BE2C (cell line): Measurements from ENCODE around the gene NUP188.

Experiments
- DNase-seq: peaks from one replicate; pipeline ENCODE4 v3.0.0-alpha.2; 2020
- H3K27me3 ChIP-seq: fragments of 250-450 bp; sonication (Bioruptor Pico); 2 replicates; pipeline ENCODE4 v1.5.1; 2020; ENCODE audit warnings: mild to moderate bottlenecking
- H3K36me3 ChIP-seq: fragments of 250-450 bp; sonication (Bioruptor Pico); 2 replicates; pipeline ENCODE4 v1.5.1; 2020; ENCODE audit warnings: mild to moderate bottlenecking
- H3K4me1 ChIP-seq: fragments of 250-450 bp; sonication (Bioruptor Pico); 2 replicates; pipeline ENCODE4 v1.5.1; 2020
- H3K4me3 ChIP-seq: 2 replicates; pipeline ENCODE4 v1.5.1; 2011; ENCODE audit warnings: low read depth, low read length
- H3K9me3 ChIP-seq: fragments of 250-450 bp; sonication (Bioruptor Pico); 2 replicates; pipeline ENCODE4 v1.5.1; 2020
- TF ChIP-seq, protein P1 (sequence below): IDR thresholded peaks from 2 replicates; pipeline ENCODE4 v1.5.1; 2012; ENCODE audit warnings: mild to moderate bottlenecking, low read depth, low read length

NUP188 gene

DNA sequence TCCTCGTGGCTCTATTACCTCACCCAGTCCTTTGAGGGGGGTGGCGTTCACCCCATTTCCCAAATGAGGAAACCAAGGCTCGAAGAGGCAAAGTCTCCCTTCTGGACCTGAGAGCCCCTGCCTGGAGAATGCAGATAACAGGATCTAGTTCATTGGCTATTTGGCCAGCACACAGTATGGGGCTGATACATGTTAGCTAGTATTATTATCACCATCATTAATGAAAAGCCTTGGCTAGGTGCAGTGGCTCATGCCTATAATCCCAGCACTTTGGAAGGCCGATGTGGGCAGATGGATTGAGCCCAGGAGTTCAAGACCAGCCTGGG, 76.4 kb downstream of the NUP188 start:
- no peak for DNase-seq
- Histone ChIP-seq H3K27me3 (no peaks in the 10 kb centered on the region), H3K36me3 (0 out of 2 replicates have a peak, but pooled peaks cover 5% of the 10 kb centered on the region), H3K9me3 (no peaks in the 10 kb centered on the region), H3K4me3 (0 out of 2 replicates have a peak overlapping the region, but pooled peaks have one; percentile 11), H3K4me1 (peaks cover 17% of the 10 kb centered on the region)
- TF ChIP-seq, protein P1, sequence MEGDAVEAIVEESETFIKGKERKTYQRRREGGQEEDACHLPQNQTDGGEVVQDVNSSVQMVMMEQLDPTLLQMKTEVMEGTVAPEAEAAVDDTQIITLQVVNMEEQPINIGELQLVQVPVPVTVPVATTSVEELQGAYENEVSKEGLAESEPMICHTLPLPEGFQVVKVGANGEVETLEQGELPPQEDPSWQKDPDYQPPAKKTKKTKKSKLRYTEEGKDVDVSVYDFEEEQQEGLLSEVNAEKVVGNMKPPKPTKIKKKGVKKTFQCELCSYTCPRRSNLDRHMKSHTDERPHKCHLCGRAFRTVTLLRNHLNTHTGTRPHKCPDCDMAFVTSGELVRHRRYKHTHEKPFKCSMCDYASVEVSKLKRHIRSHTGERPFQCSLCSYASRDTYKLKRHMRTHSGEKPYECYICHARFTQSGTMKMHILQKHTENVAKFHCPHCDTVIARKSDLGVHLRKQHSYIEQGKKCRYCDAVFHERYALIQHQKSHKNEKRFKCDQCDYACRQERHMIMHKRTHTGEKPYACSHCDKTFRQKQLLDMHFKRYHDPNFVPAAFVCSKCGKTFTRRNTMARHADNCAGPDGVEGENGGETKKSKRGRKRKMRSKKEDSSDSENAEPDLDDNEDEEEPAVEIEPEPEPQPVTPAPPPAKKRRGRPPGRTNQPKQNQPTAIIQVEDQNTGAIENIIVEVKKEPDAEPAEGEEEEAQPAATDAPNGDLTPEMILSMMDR = no peak

DNA sequence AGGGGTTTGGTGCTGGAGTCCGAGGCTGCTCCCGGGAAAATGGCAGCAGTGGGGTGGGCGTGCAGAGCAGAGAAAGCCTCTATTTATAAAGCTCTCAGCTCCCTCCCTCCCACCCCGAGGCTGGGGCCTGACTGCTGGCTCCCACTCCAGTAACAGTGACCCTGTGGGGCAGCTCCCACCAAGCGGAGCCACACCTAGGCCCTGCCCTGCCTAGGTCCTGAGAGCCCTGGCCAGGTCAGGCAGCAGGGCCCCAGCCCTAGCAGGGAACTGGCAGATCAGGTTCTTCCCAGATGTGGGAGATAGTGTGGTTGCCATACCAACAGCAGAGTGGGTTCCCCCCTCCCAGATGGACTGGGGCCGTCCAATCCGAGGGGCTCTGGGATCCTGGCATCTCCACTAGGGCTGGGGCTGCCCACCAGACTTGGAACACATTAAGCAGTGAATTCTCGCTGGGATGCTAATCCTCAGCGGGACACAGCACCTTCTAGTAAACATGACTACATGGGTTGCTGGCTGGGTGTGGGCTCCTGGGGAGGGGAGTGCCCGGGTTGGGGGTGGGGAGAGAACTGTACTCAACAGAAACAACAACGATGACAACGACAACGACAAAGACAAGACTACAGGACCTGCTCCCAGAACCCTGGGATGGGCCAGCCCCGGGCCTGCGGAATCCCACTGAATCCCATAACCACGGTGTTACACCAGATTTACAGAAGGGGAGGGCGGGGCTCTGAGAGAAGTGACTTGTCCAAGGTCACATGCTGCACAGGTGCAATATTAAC, 79.1 kb downstream of the NUP188 start:
- Histone ChIP-seq H3K4me3 (peak overlapping the region; percentile 77), H3K36me3 (no peaks in the 10 kb centered on the region), H3K27me3 (no peaks in the 10 kb centered on the region), H3K4me1 (peaks cover 14% of the 10 kb centered on the region), H3K9me3 (no peaks in the 10 kb centered on the region)
- DNase-seq = peak; percentile 79
- TF ChIP-seq, protein P1 = no peak

DNA sequence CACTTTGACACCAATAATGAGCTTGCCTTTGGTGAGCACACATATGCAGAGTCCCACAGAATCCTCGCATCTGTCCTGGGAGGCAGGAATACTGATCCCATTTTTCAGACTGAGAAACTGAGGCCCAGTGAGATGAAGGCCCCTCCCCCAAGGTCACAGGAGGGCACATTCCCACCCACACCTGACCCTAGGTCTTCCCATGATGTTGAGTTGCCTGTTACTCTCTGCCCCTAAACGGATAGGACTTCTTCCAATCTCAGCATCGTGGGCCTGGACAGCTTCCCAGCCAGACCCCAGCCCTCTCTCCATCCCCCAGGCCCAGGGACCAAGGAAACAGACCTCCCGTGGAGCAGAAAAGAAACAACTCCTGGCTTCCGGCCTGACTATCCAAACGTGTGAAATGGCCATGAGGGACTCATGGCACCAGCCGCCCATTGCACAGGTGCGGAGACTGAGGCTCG, 79.8 kb downstream of the NUP188 start:
- Histone ChIP-seq H3K4me3 (peak overlapping the region; percentile 77), H3K27me3 (no peaks in the 10 kb centered on the region), H3K36me3 (no peaks in the 10 kb centered on the region), H3K4me1 (peaks cover 14% of the 10 kb centered on the region), H3K9me3 (no peaks in the 10 kb centered on the region)
- DNase-seq = no peak
- TF ChIP-seq, protein P1 = no peak

DNA sequence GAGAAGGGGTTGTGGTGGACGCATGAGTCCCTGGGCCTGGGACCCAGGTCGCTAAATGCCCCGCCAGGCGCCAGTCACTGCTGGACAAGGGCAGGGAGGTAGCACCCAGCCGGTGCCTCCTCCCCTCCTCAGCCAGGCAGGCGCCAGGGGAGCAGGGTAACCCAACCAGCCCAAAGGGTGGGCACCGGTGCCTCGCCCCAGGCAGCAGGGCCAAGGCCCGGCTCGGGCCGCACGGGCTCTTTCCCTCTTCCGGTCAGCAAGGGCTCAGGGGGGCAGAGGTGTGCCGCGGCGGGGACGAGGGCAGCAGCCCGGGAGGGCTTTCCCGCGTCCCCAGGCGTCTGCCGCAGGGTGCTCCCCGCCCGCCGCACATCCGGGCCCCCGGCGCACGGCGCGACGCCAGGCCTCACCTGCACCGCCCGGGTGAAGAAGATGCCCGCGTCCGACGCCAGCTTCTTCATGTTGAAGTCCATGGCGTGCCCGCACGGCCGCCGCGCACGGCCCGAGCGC, 80.2 kb downstream of the NUP188 start:
- H3K9me3 ChIP-seq = no peaks in the 10 kb centered on the region
- peak overlapping the region; percentile 77 for H3K4me3 ChIP-seq
- no peaks in the 10 kb centered on the region for H3K36me3 ChIP-seq
- no peaks in the 10 kb centered on the region for H3K27me3 ChIP-seq
- peaks cover 14% of the 10 kb centered on the region for H3K4me1 ChIP-seq
- TF ChIP-seq, protein P1 = no peak
- DNase-seq = no peak

GRCh38 chr9:129028192-129028966, 80.9 kb downstream of the NUP188 start, which contains the start of gene SH3GLB2:
TSS of gene SH3GLB2 (minus strand) at chr9:129028331. CDS start at chr9:129028154, 177 bp downstream.
- Histone ChIP-seq H3K9me3 (no peaks in the 10 kb centered on the region), H3K27me3 (no peaks in the 10 kb centered on the region), H3K4me3 (peak within 1 kb of the TSS; percentile 77), H3K36me3 (no peaks in the 10 kb centered on the region), H3K4me1 (peaks cover 9% of the 10 kb centered on the region)
- DNase-seq = peak; percentile 98
- TF ChIP-seq, protein P1 = peak; percentile 82
